ENCODE measurements around the gene LRIT2.
"Not testable (repeated sequence)": the region's sequence is repeated elsewhere in the genome, so short reads cannot be mapped to it uniquely, and the experiment has no call there.

DNA sequence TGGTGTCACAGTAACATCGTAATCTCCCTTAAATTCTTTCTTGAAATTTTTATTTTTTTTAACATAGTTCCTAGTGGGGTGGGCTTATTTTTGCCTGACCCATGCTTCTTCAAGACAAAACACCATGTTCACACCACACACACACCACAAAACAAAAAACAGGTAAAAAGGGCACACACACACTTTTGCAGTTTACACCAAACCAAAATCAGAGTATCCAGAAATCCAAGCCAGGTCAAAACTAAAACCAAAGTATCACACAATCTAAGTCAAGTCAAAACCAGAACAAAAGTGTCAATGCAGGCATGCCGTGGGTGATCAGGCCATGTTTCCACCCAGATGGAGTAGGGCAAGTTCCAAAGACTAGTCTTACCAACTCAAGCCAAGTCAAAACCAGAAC is 54.1 kb downstream of the LRIT2 start:
- TF ChIP-seq ZNF623 (tag by site-specific recombination; IDR thresholded peaks at IDR 0.05); ZNF423 (tag by site-specific recombination; IDR thresholded peaks at IDR 0.05); YY1 (tag by site-specific recombination; IDR thresholded peaks at IDR 0.05); TSHZ1 (tag by site-specific recombination; IDR thresholded peaks at IDR 0.05; ENCODE audit: borderline replicate concordance); ZNF133 (tag by site-specific recombination; IDR thresholded peaks at IDR 0.05): not testable (repeated sequence)
- TF ChIP-seq, protein P1, sequence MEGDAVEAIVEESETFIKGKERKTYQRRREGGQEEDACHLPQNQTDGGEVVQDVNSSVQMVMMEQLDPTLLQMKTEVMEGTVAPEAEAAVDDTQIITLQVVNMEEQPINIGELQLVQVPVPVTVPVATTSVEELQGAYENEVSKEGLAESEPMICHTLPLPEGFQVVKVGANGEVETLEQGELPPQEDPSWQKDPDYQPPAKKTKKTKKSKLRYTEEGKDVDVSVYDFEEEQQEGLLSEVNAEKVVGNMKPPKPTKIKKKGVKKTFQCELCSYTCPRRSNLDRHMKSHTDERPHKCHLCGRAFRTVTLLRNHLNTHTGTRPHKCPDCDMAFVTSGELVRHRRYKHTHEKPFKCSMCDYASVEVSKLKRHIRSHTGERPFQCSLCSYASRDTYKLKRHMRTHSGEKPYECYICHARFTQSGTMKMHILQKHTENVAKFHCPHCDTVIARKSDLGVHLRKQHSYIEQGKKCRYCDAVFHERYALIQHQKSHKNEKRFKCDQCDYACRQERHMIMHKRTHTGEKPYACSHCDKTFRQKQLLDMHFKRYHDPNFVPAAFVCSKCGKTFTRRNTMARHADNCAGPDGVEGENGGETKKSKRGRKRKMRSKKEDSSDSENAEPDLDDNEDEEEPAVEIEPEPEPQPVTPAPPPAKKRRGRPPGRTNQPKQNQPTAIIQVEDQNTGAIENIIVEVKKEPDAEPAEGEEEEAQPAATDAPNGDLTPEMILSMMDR (tag by site-specific recombination; IDR thresholded peaks at IDR 0.05) = not testable (repeated sequence)
